ENCODE results near the gene KRTAP9-2.

KRTAP9-2 gene

DNA sequence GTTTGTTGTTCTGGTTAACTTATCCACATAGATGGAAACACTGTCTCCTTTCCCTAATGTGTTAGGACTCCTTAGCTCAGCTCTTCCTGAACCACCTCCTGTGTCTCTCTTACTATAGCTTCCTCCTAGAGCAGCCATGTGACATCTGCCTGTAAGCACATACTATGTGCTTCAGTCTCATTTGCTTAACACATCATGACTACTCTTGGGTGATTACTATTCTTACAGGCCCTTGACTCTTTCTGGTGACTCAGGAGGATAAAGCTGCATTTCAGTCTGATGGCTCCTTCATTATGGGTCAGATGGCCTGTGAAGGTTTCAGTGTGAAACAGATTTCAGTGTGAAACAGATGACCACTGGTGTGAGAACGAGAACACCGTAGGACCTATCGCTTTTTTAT lies 48.1 kb upstream of the KRTAP9-2 start:
- Histone ChIP-seq H3K4me3 (ENCODE audit: low read length) (no peak overlapping the region), H3K79me2 (ENCODE audit: low read length) (no peaks in the 10 kb centered on the region), H3K27ac (ENCODE audit: low read length) (no peak overlapping the region), H3K9ac (ENCODE audit: low read length) (no peak overlapping the region), H3K27me3 (replicated peaks; ENCODE audit: insufficient read depth, low read length) (no peaks in the 10 kb centered on the region), H3F3A (ENCODE audit: insufficient read depth, low read length) (no peaks in the 10 kb centered on the region), H3K4me1 (ENCODE audit: low read length) (peaks cover 16% of the 10 kb centered on the region; the same call in 1 of the 2 replicates), H3K4me2 (ENCODE audit: low read depth, low read length) (no peak overlapping the region), H4K20me1 (ENCODE audit: insufficient read depth, low read length) (no peaks in the 10 kb centered on the region), H3K36me3 (replicated peaks; ENCODE audit: insufficient read depth, low read length) (no peaks in the 10 kb centered on the region), H2AFZ (ENCODE audit: low read length) (no peak overlapping the region), H3K9me2 (replicated peaks; ENCODE audit: insufficient read depth, low read length) (no peaks in the 10 kb centered on the region), H3K9me3 (replicated peaks; ENCODE audit: insufficient read depth, low read length) (no peaks in the 10 kb centered on the region)
- no peak for DNase-seq
- TF ChIP-seq EZH2 (optimal IDR thresholded peaks at IDR 0.05; ENCODE audit: low read depth, low read length) (no peak), EZH2phosphoT487 (IDR thresholded peaks at IDR 0.05; ENCODE audit: low read length) (no peak)
- TF ChIP-seq, protein P1, sequence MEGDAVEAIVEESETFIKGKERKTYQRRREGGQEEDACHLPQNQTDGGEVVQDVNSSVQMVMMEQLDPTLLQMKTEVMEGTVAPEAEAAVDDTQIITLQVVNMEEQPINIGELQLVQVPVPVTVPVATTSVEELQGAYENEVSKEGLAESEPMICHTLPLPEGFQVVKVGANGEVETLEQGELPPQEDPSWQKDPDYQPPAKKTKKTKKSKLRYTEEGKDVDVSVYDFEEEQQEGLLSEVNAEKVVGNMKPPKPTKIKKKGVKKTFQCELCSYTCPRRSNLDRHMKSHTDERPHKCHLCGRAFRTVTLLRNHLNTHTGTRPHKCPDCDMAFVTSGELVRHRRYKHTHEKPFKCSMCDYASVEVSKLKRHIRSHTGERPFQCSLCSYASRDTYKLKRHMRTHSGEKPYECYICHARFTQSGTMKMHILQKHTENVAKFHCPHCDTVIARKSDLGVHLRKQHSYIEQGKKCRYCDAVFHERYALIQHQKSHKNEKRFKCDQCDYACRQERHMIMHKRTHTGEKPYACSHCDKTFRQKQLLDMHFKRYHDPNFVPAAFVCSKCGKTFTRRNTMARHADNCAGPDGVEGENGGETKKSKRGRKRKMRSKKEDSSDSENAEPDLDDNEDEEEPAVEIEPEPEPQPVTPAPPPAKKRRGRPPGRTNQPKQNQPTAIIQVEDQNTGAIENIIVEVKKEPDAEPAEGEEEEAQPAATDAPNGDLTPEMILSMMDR (IDR thresholded peaks at IDR 0.05; ENCODE audit: low read length): no peak

DNA sequence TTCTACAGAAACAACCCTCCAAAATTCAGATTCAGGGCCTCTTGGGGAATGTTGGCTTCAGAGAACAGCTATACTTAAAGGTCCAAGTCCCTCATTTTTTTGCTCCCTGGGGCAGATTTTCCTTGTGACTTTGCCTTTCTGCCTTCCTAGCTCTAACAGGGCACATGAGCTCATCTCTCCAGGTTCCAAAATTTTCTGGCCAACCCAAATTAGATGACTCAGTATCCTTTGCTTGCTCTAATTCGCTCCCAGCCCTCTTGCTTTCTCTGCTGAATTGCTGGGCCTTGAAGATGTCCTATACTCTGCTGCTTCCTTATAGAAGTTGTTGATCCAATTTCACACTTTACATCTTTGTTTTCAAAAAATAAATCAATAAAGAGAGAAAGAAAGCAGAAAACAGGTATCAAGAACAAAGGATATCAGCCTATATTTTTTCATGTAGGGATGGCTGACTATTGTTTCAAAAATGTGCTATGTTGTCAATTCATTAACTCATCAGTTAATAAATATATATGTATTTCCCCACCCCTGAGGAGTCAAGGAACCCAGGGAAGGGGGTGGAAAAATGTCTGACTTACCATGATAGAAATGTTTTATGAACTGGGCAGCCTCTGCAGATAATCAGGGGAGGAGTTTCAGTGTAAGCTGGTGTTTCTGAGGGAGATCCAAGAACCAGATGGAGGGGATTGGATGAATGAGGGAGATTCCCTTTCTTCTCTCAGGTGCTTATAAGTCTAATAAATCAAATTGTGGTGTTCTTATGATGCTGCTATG lies 47.4 kb upstream of the KRTAP9-2 start:
- no peak overlapping the region for H3K9ac ChIP-seq (ENCODE audit: low read length)
- no peaks in the 10 kb centered on the region for H3K9me3 ChIP-seq (replicated peaks; ENCODE audit: insufficient read depth, low read length)
- H3K4me1 ChIP-seq (ENCODE audit: low read length): peaks cover 16% of the 10 kb centered on the region; the same call in 1 of the 2 replicates
- no peak overlapping the region for H3K4me2 ChIP-seq (ENCODE audit: low read depth, low read length)
- H2AFZ ChIP-seq (ENCODE audit: low read length): no peak overlapping the region
- no peak for TF ChIP-seq EZH2 (optimal IDR thresholded peaks at IDR 0.05; ENCODE audit: low read depth, low read length)
- TF ChIP-seq, protein P1 (IDR thresholded peaks at IDR 0.05; ENCODE audit: low read length): no peak
- no peak for TF ChIP-seq EZH2phosphoT487 (IDR thresholded peaks at IDR 0.05; ENCODE audit: low read length)
- no peak for DNase-seq
- H3K9me2 ChIP-seq (replicated peaks; ENCODE audit: insufficient read depth, low read length): no peaks in the 10 kb centered on the region
- H4K20me1 ChIP-seq (ENCODE audit: insufficient read depth, low read length): no peaks in the 10 kb centered on the region
- H3F3A ChIP-seq (ENCODE audit: insufficient read depth, low read length): no peaks in the 10 kb centered on the region
- no peaks in the 10 kb centered on the region for H3K79me2 ChIP-seq (ENCODE audit: low read length)
- no peak overlapping the region for H3K27ac ChIP-seq (ENCODE audit: low read length)
- no peaks in the 10 kb centered on the region for H3K36me3 ChIP-seq (replicated peaks; ENCODE audit: insufficient read depth, low read length)
- no peaks in the 10 kb centered on the region for H3K27me3 ChIP-seq (replicated peaks; ENCODE audit: insufficient read depth, low read length)
- H3K4me3 ChIP-seq (ENCODE audit: low read length): no peak overlapping the region

- TF ChIP-seq EZH2phosphoT487 (IDR thresholded peaks at IDR 0.05; ENCODE audit: low read length) (no peak), EZH2 (optimal IDR thresholded peaks at IDR 0.05; ENCODE audit: low read depth, low read length) (no peak)
- TF ChIP-seq, protein P1 (IDR thresholded peaks at IDR 0.05; ENCODE audit: low read length): no peak
- Histone ChIP-seq H3K9me2 (replicated peaks; ENCODE audit: insufficient read depth, low read length) (no peaks in the 10 kb centered on the region), H4K20me1 (ENCODE audit: insufficient read depth, low read length) (no peaks in the 10 kb centered on the region), H3K27ac (ENCODE audit: low read length) (no peak within 1 kb of the TSS), H3K4me1 (ENCODE audit: low read length) (no peaks in the 10 kb centered on the region), H3F3A (ENCODE audit: insufficient read depth, low read length) (no peaks in the 10 kb centered on the region), H3K27me3 (replicated peaks; ENCODE audit: insufficient read depth, low read length) (no peaks in the 10 kb centered on the region), H3K9ac (ENCODE audit: low read length) (no peak within 1 kb of the TSS), H3K4me2 (ENCODE audit: low read depth, low read length) (no peak within 1 kb of the TSS), H3K79me2 (ENCODE audit: low read length) (no peaks in the 10 kb centered on the region), H3K4me3 (ENCODE audit: low read length) (no peak within 1 kb of the TSS), H3K36me3 (replicated peaks; ENCODE audit: insufficient read depth, low read length) (no peaks in the 10 kb centered on the region), H3K9me3 (replicated peaks; ENCODE audit: insufficient read depth, low read length) (no peaks in the 10 kb centered on the region), H2AFZ (ENCODE audit: low read length) (no peak within 1 kb of the TSS)
- DNase-seq: no peak
Observed at GRCh38 chr17:41184480-41184961, 41.9 kb upstream of the KRTAP9-2 start, which contains the start of gene KRTAP4-1. TSS of gene KRTAP4-1 (minus strand) at chr17:41184911. CDS start at chr17:41184854, 57 bp downstream.
